ENCODE data around the gene MDC1.
"Not testable (repeated sequence)": the region's sequence is repeated elsewhere in the genome, so short reads cannot be mapped to it uniquely, and the experiment has no call there.

The MDC1 gene

DNA sequence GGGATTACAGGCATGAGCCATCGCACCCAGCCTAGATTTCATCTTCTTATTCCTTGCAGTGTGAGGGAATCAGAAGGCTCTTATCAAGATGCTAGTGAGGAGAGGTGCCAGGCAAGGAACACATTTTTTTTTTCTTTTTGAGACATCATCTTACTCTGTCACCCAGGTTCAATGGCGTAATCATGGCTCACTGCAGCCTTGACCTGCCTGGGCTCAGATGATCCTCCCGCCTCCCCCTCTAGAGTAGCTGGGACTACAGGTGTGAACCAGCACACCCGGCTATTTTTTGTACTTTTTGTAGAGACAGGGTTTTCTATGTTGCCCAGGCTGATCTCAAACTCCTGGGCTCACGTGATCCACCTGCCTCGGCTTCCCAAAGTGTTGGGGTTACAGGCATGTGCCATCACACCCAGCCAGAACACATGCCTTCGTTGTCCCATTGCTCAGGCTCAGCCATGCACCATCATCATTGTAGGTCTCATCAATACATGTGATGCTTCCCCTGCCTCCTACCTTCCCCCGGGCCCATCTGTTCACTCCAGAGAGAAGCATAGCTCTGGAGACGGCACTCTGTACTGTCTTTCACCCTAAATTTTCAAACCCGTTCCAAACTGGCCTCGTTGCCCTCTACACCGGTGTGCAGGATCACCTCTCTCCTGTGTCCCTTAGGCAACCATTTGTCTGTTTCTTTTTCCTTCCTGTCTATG, 15.3 kb upstream of the MDC1 start:
- DNase-seq (ENCODE audit: extremely low read depth, low read depth), result no peak
- TF ChIP-seq, protein P1, sequence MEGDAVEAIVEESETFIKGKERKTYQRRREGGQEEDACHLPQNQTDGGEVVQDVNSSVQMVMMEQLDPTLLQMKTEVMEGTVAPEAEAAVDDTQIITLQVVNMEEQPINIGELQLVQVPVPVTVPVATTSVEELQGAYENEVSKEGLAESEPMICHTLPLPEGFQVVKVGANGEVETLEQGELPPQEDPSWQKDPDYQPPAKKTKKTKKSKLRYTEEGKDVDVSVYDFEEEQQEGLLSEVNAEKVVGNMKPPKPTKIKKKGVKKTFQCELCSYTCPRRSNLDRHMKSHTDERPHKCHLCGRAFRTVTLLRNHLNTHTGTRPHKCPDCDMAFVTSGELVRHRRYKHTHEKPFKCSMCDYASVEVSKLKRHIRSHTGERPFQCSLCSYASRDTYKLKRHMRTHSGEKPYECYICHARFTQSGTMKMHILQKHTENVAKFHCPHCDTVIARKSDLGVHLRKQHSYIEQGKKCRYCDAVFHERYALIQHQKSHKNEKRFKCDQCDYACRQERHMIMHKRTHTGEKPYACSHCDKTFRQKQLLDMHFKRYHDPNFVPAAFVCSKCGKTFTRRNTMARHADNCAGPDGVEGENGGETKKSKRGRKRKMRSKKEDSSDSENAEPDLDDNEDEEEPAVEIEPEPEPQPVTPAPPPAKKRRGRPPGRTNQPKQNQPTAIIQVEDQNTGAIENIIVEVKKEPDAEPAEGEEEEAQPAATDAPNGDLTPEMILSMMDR (IDR thresholded peaks at IDR 0.05; ENCODE audit: low read depth, low read length), result no peak

GRCh38 chr6:30730601-30731435, 13.7 kb upstream of the MDC1 start:
- TF ChIP-seq, protein P1 (IDR thresholded peaks at IDR 0.05; ENCODE audit: low read depth, low read length), result peak; percentile 30
- no peak for DNase-seq (ENCODE audit: extremely low read depth, low read depth)

DNA sequence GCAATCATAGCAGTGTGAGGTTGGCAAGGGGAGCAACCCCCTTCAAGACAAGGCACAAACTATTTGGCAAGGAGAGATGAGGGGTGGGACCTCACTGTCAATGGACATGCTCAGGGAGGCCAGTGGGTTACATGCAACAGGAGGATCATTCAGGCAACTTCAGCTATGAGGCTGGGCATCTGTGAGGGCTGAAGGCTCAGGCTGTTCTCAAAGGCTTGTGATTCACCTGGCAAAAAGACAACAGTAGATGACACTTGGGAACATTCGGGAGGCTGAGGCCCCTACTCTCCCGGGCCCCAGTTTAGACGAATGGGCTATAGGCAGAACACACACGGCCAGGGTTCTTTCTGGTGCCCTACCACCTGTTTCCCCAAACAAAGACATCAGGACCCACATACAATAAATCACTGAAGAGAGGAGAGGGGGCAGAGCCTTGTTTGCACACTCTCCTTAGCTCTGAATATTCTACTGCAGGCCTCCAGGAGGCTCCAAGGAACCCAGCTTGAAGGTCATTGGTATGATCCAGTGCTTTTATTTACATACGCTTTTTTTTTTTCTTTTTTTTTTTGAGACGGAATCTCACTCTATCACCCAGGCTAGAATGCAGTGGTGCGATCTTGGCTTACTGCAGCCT, 11.0 kb upstream of the MDC1 start:
- no peak for DNase-seq (ENCODE audit: extremely low read depth, low read depth)
- TF ChIP-seq, protein P1 (IDR thresholded peaks at IDR 0.05; ENCODE audit: low read depth, low read length), result peak; percentile 37

DNA sequence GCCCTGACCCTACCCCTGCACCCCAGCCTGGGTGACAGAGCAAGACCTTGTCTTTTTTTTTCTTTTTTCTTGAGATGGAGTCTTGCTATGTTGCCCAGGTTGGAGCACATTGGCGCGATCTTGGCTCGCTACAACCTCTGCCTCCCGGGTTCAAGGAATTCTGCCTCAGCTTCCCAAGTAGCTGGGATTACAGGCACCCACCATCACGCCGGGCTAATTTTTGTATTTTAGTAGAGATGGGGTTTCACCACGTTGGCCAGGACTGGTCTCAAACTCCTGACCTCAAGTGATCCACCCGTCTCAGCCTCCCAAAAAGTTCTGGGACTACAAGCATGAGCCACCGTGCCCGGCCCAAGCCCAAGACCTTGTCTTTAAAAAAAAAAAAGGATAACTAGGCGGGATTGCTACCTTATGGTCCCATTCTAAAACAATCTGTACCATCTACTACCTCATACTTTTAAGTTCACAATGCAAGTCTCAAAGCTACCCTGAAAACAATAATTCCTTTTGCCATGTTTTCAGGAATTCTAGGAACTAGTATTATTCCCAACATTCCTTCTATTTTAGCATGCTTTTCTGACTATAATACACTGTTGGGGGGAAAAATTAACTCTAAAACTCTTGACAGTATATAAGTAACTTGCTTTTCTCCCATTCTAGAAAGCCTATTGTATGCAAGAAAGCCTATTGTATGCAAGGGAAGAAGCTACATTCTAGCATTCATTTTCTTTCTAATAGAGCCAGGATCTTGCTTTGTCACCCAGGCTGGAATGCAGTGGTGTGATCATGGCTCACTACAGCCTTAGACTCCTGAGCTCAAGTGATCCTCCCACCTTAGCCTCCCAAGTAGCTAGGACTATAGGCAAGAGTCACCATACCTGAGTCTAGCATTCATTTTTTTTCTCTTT, 9.7 kb upstream of the MDC1 start:
- TF ChIP-seq, protein P1 (IDR thresholded peaks at IDR 0.05; ENCODE audit: low read depth, low read length), result no peak
- DNase-seq (ENCODE audit: extremely low read depth, low read depth), result no peak

- no peak for DNase-seq (ENCODE audit: extremely low read depth, low read depth)
- TF ChIP-seq, protein P1 (IDR thresholded peaks at IDR 0.05; ENCODE audit: low read depth, low read length), result no peak
Observed at GRCh38 chr6:30725713-30726505, 8.8 kb upstream of the MDC1 start.

GRCh38 chr6:30724906-30725667, 8.0 kb upstream of the MDC1 start:
- DNase-seq (ENCODE audit: extremely low read depth, low read depth), result no peak
- TF ChIP-seq, protein P1 (IDR thresholded peaks at IDR 0.05; ENCODE audit: low read depth, low read length), result no peak

- DNase-seq (ENCODE audit: extremely low read depth, low read depth), result not testable (repeated sequence)
Observed at GRCh38 chr6:30723843-30724741, 7.0 kb upstream of the MDC1 start.

DNA sequence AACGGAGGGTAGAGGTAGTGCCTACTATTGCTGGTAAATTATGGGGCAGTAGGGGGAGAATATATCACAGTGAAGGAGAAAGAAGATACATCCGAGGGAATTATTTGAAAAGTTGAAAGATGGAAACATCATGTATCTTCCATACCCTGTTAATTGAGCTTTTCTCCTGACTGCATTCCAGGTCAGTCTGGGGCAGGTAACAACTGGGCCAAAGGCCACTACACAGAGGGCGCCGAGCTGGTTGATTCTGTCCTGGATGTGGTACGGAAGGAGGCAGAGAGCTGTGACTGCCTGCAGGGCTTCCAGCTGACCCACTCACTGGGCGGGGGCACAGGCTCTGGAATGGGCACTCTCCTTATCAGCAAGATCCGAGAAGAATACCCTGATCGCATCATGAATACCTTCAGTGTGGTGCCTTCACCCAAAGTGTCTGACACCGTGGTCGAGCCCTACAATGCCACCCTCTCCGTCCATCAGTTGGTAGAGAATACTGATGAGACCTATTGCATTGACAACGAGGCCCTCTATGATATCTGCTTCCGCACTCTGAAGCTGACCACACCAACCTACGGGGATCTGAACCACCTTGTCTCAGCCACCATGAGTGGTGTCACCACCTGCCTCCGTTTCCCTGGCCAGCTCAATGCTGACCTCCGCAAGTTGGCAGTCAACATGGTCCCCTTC, 6.2 kb upstream of the MDC1 start:
- not testable (repeated sequence) for DNase-seq (ENCODE audit: extremely low read depth, low read depth)
